Activated CD8-positive, alpha-beta memory T cell treated with anti-CD3 and anti-CD28 coated beads, Interleukin-2, amount 10 ng/mL, durations not matched to agents 7 days and 5 days (primary cell): ENCODE data around the gene VAMP2. TPM values are rescaled to one million over a fixed set of nuclear protein-coding genes. Genes with fewer than 3 reads are reported as not detected.

Experiments
- ATAC-seq: fragments of 150-1000 bp; cut with Tn5 transposase; one replicate; pipeline ENCODE4 v1.10.0; 2021; ENCODE audit warnings: moderate library complexity
- CTCF ChIA-PET: fragments of 350-600 bp; sonication (Branson Sonifier 250); formaldehyde crosslinking; loops from one replicate; lab custom pipeline; 2021; ENCODE audit warnings: antibody characterized with exemption; lab: Charles Lee
- DNase-seq: peaks from one replicate; pipeline ENCODE4 v3.0.0-alpha.2; 2020
- H3K27ac Mint-ChIP-seq: one replicate; pipeline ENCODE4 v1.8.0; 2021; ENCODE audit warnings: mild to moderate bottlenecking, mixed read lengths
- H3K27me3 Mint-ChIP-seq: one replicate; pipeline ENCODE4 v1.8.0; 2021; ENCODE audit warnings: mixed read lengths
- H3K36me3 Mint-ChIP-seq: one replicate; pipeline ENCODE4 v1.8.0; 2021; ENCODE audit warnings: mild to moderate bottlenecking, mixed read lengths
- H3K4me1 Mint-ChIP-seq: one replicate; pipeline ENCODE4 v1.8.0; 2021; ENCODE audit warnings: mixed read lengths
- H3K4me3 Mint-ChIP-seq: one replicate; pipeline ENCODE4 v1.8.0; 2021; ENCODE audit warnings: mild to moderate bottlenecking, moderate library complexity, mixed read lengths
- H3K9me3 Mint-ChIP-seq: one replicate; pipeline ENCODE4 v1.8.0; 2022; ENCODE audit warnings: low read depth, mixed read lengths
- total RNA-seq, 2 experiments: library from RNA; stranded (reverse); gene quantifications; one replicate each; pipeline ENCODE4 v1.2.3, GENCODE V29; 2021

Gene VAMP2
- total RNA-seq, 2 experiments from 2014 or later, result 47.6 to 68.9 TPM

DNA sequence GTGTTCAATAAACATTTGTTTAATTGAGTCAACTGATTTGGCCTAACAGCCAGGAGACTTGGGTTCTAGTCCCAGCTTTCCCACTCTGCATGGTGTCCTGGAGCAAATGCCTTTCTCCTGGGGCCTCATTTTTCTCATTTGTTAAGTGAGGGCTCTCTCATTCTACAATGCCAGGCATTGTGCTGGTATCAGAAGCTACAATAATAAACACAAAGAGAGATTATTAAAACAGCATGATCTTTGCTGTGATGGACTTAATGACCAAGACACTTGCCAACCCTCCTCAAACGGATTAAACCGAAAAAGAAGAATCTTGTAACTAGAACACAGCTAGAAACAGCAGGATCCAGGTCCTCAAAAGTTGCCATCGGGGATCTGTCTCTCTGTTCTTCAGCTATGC, 4.8 kb upstream of the VAMP2 start:
- no peaks in the 10 kb centered on the region for H3K9me3 Mint-ChIP-seq

GRCh38 chr17:8166731-8167130, 4.0 kb upstream of the VAMP2 start:
- Mint-ChIP-seq H3K4me1 (peaks cover 26% of the 10 kb centered on the region), H3K9me3 (no peaks in the 10 kb centered on the region), H3K36me3 (peaks cover 2% of the 10 kb centered on the region), H3K27me3 (no peaks in the 10 kb centered on the region), H3K4me3 (no peak overlapping the region), H3K27ac (no peak overlapping the region)
- CTCF ChIA-PET, result interaction anchor here (1.0 to 1.6 kb wide), 2 partner anchors 8 to 10 kb away, joined by 3 to 5 read pairs; no protein-coding TSS in a partner anchor
- DNase-seq, result no peak
- ATAC-seq, result no peak

More for the DNA sequence above, 4.8 kb upstream of the VAMP2 start:
- Mint-ChIP-seq H3K27me3 (no peaks in the 10 kb centered on the region), H3K4me1 (peaks cover 26% of the 10 kb centered on the region), H3K36me3 (no peaks in the 10 kb centered on the region), H3K27ac (no peak overlapping the region), H3K4me3 (no peak overlapping the region)
- CTCF ChIA-PET, result interaction anchor here (0.8 to 1.6 kb wide), 4 partner anchors 9 to 11 kb away, joined by 3 to 5 read pairs (median 4); partner anchors contain the start of gene TMEM107
- DNase-seq (no peak), ATAC-seq (no peak)

DNA sequence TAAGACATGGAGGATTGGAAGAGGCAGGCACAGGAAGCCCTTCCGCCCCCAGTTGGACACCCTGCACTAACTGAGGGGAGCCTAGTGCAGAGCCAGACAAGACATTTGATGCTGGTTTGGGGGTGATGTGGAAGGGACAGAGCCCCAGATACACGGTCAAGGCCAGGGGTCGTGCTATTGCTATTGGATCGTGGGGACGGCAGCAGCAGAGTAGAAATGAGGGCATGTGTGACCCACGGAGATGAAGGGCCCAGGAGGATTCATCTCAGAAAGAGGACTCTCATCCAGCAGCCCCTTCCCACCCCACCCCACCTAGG, 2.0 kb upstream of the VAMP2 start:
- Mint-ChIP-seq H3K27me3 (no peaks in the 10 kb centered on the region), H3K4me1 (peaks cover 43% of the 10 kb centered on the region), H3K4me3 (peak overlapping the region; percentile 79), H3K9me3 (no peaks in the 10 kb centered on the region), H3K36me3 (peaks cover 19% of the 10 kb centered on the region), H3K27ac (peak overlapping the region; percentile 99)
- CTCF ChIA-PET, result interaction anchor here (0.7 to 3.0 kb wide), 9 partner anchors 9 to 73 kb away, joined by 3 to 17 read pairs (median 4); partner anchors contain the start of gene PER1
- ATAC-seq, result peak; percentile 13
- DNase-seq, result peak; percentile 63

GRCh38 chr17:8163978-8164814, 1.4 kb upstream of the VAMP2 start:
- Mint-ChIP-seq H3K27me3 (no peaks in the 10 kb centered on the region), H3K36me3 (peaks cover 19% of the 10 kb centered on the region), H3K9me3 (no peaks in the 10 kb centered on the region), H3K27ac (peak overlapping the region; percentile 99), H3K4me3 (peak overlapping the region; percentile 79), H3K4me1 (peaks cover 49% of the 10 kb centered on the region)
- ATAC-seq, result peak; percentile 59
- CTCF ChIA-PET, result interaction anchor here (0.7 to 3.0 kb wide), 12 partner anchors 9 to 104 kb away, joined by 3 to 17 read pairs (median 3); partner anchors contain the start of gene PER1
- DNase-seq, result peak; percentile 91

DNA sequence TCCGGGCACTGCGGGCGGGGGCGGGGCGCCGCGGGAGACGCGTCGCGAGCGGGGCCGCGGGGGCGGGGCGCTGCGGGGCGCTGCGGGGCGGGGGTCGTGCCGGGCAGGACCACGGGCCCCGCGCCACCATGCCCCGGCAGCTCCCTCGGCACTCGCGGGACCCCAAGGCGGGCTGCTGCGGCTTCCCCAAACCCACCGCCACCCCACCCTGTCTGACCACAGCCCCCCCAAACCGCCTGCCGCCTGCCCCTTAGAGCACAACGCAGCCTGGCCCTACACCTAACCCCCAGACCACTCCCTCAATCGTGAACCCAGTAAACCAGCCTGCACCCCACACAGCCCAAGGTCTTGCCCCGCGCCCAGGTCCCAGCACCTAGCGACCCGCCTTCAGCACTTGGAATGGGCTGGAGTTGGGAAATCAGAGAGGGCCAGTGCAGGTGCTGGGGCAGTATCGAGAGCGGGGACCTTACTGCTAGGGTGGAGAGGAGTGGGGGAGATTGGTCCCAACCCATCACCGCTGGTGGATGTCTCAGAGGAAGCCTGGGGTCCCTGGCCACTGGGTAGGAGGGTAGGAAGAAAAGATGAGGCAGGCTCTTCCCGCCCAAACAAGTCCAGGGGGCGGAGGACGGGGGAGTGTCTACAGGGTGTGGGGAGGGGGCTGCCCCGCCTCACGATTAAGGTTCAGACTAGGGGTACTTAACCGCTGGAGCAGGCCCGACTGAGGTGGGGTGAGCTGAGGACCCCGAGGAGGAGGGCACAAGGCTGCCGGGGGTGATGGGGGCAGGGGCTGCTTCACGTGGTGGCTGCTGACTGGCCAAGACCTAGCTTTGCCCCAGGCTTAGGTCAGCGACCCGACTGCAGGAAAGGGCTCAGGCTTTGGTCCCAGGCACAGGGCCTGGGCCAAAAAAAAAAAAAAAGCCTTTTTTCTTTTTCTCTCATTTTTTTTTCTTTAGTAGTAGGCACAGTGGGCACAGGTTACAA, 539 bp upstream of the VAMP2 start:
- no peaks in the 10 kb centered on the region for H3K9me3 Mint-ChIP-seq
- H3K4me3 Mint-ChIP-seq, result peak overlapping the region; percentile 85
- DNase-seq (peak; percentile 58), ATAC-seq (peak; percentile 18)
- CTCF ChIA-PET, result interaction anchor here (0.5 to 7.9 kb wide), 11 partner anchors 10 to 103 kb away, joined by 3 to 92 read pairs (median 4); partner anchors contain the start of gene PER1
- H3K27me3 Mint-ChIP-seq, result no peaks in the 10 kb centered on the region
- peaks cover 19% of the 10 kb centered on the region for H3K36me3 Mint-ChIP-seq
- peak overlapping the region; percentile 99 for H3K27ac Mint-ChIP-seq
- peaks cover 56% of the 10 kb centered on the region for H3K4me1 Mint-ChIP-seq

- peak overlapping the region; percentile 85 for H3K4me3 Mint-ChIP-seq
- CTCF ChIA-PET, result interaction anchor here (0.9 to 7.9 kb wide), 11 partner anchors 11 to 101 kb away, joined by 3 to 92 read pairs (median 4); partner anchors contain the start of genes ALOXE3, AURKB and CTC1
- peaks cover 19% of the 10 kb centered on the region for H3K36me3 Mint-ChIP-seq
- ATAC-seq (no peak), DNase-seq (no peak)
- H3K9me3 Mint-ChIP-seq, result no peaks in the 10 kb centered on the region
- H3K27me3 Mint-ChIP-seq, result no peaks in the 10 kb centered on the region
- peaks cover 57% of the 10 kb centered on the region for H3K4me1 Mint-ChIP-seq
- peak overlapping the region; percentile 91 for H3K27ac Mint-ChIP-seq
Observed at GRCh38 chr17:8161289-8162232, 1.2 kb downstream of the VAMP2 start.

DNA sequence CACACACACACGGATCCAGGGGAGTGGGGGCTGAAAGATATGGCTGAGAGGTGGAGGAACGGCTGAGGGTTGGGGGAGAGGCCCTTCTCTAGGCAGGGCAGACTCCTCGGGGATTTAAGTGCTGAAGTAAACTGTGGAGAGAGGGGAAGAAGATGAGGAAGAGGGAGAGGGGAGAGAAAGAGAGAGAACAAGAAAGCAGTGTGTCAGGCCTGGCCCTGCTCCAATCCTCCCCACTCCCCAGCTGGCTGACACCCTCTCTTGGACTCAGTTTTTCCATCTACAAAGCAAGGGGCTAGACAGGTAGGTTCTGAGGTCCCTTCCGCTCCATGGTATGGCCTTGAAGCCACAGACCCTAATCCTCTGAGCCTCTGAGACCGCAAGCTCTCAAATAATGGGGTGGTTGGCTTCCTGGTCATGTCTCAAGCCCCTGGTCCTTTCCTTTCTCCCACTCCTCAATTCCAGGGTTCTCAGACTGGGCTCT, 2.0 kb downstream of the VAMP2 start:
- Mint-ChIP-seq H3K36me3 (peaks cover 19% of the 10 kb centered on the region), H3K9me3 (no peaks in the 10 kb centered on the region), H3K4me1 (peaks cover 57% of the 10 kb centered on the region), H3K27me3 (no peaks in the 10 kb centered on the region), H3K4me3 (peak overlapping the region; percentile 85), H3K27ac (peak overlapping the region; percentile 91)
- ATAC-seq (no peak), DNase-seq (no peak)
- CTCF ChIA-PET, result interaction anchor here (0.9 to 7.9 kb wide), 10 partner anchors 12 to 100 kb away, joined by 3 to 92 read pairs (median 4); partner anchors contain the start of genes ALOXE3, AURKB and CTC1

- peaks cover 56% of the 10 kb centered on the region for H3K4me1 Mint-ChIP-seq
- H3K9me3 Mint-ChIP-seq, result no peaks in the 10 kb centered on the region
- CTCF ChIA-PET, result interaction anchor here (1.1 to 7.9 kb wide), 7 partner anchors 9 to 41 kb away, joined by 3 to 92 read pairs (median 5); partner anchors contain the start of gene ALOXE3
- ATAC-seq (no peak), DNase-seq (no peak)
- peak overlapping the region; percentile 7 for H3K4me3 Mint-ChIP-seq
- peak overlapping the region; percentile 78 for H3K27ac Mint-ChIP-seq
- H3K36me3 Mint-ChIP-seq, result peaks cover 19% of the 10 kb centered on the region
- H3K27me3 Mint-ChIP-seq, result no peaks in the 10 kb centered on the region
Observed at GRCh38 chr17:8160224-8160577, 2.5 kb downstream of the VAMP2 start.

- Mint-ChIP-seq H3K9me3 (no peaks in the 10 kb centered on the region), H3K4me1 (peaks cover 51% of the 10 kb centered on the region), H3K4me3 (peak overlapping the region; percentile 7), H3K36me3 (peaks cover 19% of the 10 kb centered on the region), H3K27me3 (no peaks in the 10 kb centered on the region), H3K27ac (peak overlapping the region; percentile 70)
- CTCF ChIA-PET, result interaction anchor here (1.1 to 7.9 kb wide), 8 partner anchors 9 to 64 kb away, joined by 3 to 92 read pairs (median 8); partner anchors contain the start of genes ALOXE3 and HES7
- ATAC-seq (no peak), DNase-seq (no peak)
Observed at GRCh38 chr17:8159459-8160223, 3.1 kb downstream of the VAMP2 start.

GRCh38 chr17:8159032-8159400, 3.7 kb downstream of the VAMP2 start:
- DNase-seq (no peak), ATAC-seq (no peak)
- CTCF ChIA-PET, result interaction anchor here (0.8 to 7.9 kb wide), 14 partner anchors 8 to 146 kb away, joined by 3 to 92 read pairs (median 5); partner anchors contain the start of genes ALOXE3 and HES7
- H3K27me3 Mint-ChIP-seq, result no peaks in the 10 kb centered on the region
- peak overlapping the region; percentile 85 for H3K27ac Mint-ChIP-seq
- peaks cover 45% of the 10 kb centered on the region for H3K4me1 Mint-ChIP-seq
- peak overlapping the region; percentile 16 for H3K4me3 Mint-ChIP-seq
- peaks cover 19% of the 10 kb centered on the region for H3K36me3 Mint-ChIP-seq
- H3K9me3 Mint-ChIP-seq, result no peaks in the 10 kb centered on the region
